Mucosa of descending colon (tissue), 3 donors: ENCODE measurements around the gene APOLD1. TPM values are rescaled to one million over a fixed set of nuclear protein-coding genes. Genes with fewer than 3 reads are reported as not detected.

Experiments used
- ATAC-seq: fragments of 200-7000 bp; cut with Tn5 transposase; one replicate; pipeline ENCODE4 v1.9.1; 2020; ENCODE audit warnings: mild to moderate bottlenecking, moderate library complexity
- DNase-seq, 3 donors: peaks; one replicate each; pipeline ENCODE4 v3.0.0-alpha.2; 2020
- H3K36me3 ChIP-seq: fragments of 200-600 bp; one replicate; pipeline ENCODE4 v1.8.0; 2021; ENCODE audit warnings: low read depth, mild to moderate bottlenecking
- H3K4me1 ChIP-seq: fragments of 200-600 bp; one replicate; pipeline ENCODE4 v1.8.0; 2021; ENCODE audit warnings: low read depth, mild to moderate bottlenecking
- H3K4me3 ChIP-seq: fragments of 200-600 bp; one replicate; pipeline ENCODE4 v1.8.0; 2021; ENCODE audit warnings: mild to moderate bottlenecking
- H3K9me3 ChIP-seq: fragments of 200-600 bp; one replicate; pipeline ENCODE4 v1.8.0; 2021; ENCODE audit warnings: mild to moderate bottlenecking
- intact Hi-C, 2 donors: fragments of 100-400 bp; cut with DNase I in 1 of 2; cut with micrococcal nuclease in 1 of 2; formaldehyde crosslinking; loops; one replicate each; pipeline versions ENCODE4 v1.11.0 to v1.11.1; 2022; cut with DNase I, micrococcal nuclease
- total RNA-seq, 3 donors: library from RNA; stranded (reverse); fragmentation: NEBNext Ultra II Directional in 2 of 3; extraction: Animal tissue kit (Norgen Biotek cat#: 25700) in 2 of 3; gene quantifications; one replicate each; pipeline versions ENCODE4 v1.2.1 to v1.2.4, GENCODE V29; 2021 to 2023
- TF ChIP-seq, protein P1 (sequence below): fragments of 200-600 bp; IDR thresholded peaks from one replicate; pipeline ENCODE4 v1.8.0; 2022; ENCODE audit warnings: antibody characterized with exemption, mild to moderate bottlenecking
- donor health status: DM: no; HTN: no; CAD: no; lungs with moderate emphysema.
- donor health status: DM: no; HTN: no; CAD: no.
- donor health status: DM: no; HTN: yes; CAD: no.

The APOLD1 gene
- total RNA-seq, 3 donors from 2014 or later = 0.93 to 12.9 (median 5.0) TPM

DNA sequence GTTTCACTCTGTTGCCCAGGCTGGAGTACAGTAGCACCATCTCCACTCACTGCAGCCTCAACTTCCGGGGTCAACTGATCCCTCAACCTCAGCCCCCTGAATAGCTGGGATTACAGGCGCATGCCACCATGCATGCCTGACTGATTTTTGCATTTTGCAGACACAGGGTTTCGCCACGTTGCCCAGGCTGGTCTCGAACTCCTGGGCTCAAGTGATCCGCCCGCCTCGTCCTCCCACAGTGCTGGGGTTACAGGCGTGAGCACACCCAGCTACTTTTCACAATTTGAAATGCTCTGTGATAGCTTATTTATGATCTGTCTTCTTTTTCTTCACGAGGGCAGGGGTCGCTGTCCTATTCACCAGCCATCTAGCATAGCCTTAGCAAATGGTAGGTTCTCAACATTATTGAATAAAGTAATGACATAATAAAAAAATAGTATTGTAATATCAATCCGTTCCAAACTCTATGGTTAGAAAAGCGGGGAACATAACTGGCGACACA is 27.2 kb downstream of the APOLD1 start:
- DNase-seq (no peak), ATAC-seq (no peak)
- H3K36me3 ChIP-seq = no peaks in the 10 kb centered on the region
- intact Hi-C loops = no loop called here
- TF ChIP-seq, protein P1, sequence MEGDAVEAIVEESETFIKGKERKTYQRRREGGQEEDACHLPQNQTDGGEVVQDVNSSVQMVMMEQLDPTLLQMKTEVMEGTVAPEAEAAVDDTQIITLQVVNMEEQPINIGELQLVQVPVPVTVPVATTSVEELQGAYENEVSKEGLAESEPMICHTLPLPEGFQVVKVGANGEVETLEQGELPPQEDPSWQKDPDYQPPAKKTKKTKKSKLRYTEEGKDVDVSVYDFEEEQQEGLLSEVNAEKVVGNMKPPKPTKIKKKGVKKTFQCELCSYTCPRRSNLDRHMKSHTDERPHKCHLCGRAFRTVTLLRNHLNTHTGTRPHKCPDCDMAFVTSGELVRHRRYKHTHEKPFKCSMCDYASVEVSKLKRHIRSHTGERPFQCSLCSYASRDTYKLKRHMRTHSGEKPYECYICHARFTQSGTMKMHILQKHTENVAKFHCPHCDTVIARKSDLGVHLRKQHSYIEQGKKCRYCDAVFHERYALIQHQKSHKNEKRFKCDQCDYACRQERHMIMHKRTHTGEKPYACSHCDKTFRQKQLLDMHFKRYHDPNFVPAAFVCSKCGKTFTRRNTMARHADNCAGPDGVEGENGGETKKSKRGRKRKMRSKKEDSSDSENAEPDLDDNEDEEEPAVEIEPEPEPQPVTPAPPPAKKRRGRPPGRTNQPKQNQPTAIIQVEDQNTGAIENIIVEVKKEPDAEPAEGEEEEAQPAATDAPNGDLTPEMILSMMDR = no peak
- peaks cover 22% of the 10 kb centered on the region for H3K4me1 ChIP-seq
- no peaks in the 10 kb centered on the region for H3K9me3 ChIP-seq
- H3K4me3 ChIP-seq = no peak overlapping the region

DNA sequence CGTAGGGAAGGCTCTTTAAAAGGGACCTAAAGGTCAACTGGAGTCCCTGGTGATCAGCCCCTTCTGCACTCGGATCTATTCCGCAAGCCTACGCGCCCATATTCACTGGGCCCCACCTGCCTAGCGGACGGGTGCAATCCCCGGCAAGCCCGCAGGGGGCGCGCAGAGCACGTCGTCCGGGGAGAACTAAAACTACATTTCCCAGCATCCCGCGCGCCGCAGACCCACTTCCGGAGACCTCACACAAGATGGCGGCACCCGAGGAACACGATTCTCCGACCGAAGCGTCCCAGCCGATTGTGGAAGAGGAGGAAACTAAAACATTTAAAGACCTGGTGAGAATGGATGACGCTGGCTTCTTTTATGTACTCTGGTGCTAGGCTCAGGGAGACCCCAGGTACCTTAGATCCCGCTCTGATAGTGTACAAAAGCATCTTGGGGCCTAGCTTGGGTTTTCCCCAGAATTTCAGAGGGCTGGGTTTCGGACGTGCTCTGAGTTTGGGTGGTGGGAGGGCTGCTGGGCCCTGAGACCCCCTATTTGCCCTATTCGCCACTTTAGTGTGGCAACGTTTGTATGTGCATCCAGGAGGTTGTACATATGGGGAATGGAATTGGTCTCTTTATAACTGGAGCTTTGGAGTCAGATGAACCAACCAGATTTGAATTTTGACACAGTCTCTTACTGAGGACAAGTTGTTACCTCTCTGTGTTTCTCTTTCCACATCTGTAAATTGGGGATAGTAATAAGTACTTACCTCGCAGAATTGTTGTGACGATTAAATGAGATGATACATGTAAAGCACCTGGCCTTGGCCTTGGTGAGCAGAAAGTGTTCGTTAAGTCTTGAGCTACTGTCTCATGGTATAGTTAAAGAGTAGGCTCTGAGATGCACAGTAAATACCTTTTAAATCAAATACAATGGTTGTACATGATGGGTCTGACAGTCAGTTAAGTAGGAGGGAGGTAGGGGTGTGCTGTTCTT is 28.0 kb downstream of the APOLD1 start, which contains the start of gene DDX47:
Gene DDX47, plus strand, starts transcription at position 227 of the 982 bp plus-strand sequence. Its CDS starts 22 bp downstream, at position 249.
- H3K36me3 ChIP-seq = no peaks in the 10 kb centered on the region
- H3K4me3 ChIP-seq = peak within 1 kb of the TSS; percentile 25
- TF ChIP-seq, protein P1 = peak; percentile 96
- ATAC-seq = peak; percentile 99
- intact Hi-C loops = no loop called here
- no peaks in the 10 kb centered on the region for H3K9me3 ChIP-seq
- H3K4me1 ChIP-seq = peaks cover 19% of the 10 kb centered on the region
- peak; percentile 97 to 100 (median 99) for DNase-seq

DNA sequence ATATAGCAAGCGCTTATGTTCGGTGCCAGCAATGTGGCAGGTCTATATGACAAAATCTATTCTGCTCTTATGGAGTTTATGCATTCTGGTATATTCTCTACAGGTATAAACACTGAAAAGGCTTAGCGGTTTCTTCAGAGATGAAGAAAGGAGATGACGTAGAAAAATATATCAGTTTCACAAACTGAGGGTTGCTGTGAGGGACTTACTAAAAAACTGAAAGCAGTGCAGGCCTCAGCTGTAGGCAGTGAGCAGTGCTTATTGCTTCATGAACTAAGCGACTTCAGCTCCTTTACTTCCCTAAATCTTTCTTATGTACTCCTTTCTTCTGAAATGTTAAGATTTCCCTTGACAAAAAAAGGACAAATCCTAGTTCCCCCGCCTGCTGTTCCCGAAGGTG is 32.2 kb downstream of the APOLD1 start:
- no peak for ATAC-seq
- DNase-seq = no peak
- intact Hi-C loops = no loop called here
- Histone ChIP-seq H3K9me3 (no peaks in the 10 kb centered on the region), H3K4me3 (no peak overlapping the region), H3K36me3 (peaks cover 4% of the 10 kb centered on the region), H3K4me1 (peaks cover 19% of the 10 kb centered on the region)
- TF ChIP-seq, protein P1 = no peak

DNA sequence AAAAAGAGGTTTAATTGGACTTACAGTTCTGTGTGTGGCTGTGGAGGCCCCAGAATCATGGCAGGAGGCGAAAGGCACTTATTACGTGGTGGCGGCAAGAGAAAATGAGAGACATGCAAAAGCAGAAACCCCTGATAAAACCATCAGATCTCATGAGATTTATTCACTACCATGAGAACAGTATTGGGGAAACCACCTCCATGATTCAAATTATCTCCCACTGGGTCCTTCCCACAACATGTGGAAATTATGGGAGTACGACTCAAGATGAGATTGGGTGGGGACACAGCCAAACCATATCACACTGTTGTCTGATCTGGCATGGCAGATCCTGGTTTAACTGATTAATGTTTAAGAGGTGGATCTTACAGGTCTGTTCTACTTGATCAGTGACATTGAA is 33.2 kb downstream of the APOLD1 start:
- no peaks in the 10 kb centered on the region for H3K9me3 ChIP-seq
- ATAC-seq (no peak), DNase-seq (no peak)
- TF ChIP-seq, protein P1 = no peak
- intact Hi-C loops = no loop called here
- H3K4me3 ChIP-seq = no peak overlapping the region
- peaks cover 10% of the 10 kb centered on the region for H3K36me3 ChIP-seq
- H3K4me1 ChIP-seq = peaks cover 19% of the 10 kb centered on the region

DNA sequence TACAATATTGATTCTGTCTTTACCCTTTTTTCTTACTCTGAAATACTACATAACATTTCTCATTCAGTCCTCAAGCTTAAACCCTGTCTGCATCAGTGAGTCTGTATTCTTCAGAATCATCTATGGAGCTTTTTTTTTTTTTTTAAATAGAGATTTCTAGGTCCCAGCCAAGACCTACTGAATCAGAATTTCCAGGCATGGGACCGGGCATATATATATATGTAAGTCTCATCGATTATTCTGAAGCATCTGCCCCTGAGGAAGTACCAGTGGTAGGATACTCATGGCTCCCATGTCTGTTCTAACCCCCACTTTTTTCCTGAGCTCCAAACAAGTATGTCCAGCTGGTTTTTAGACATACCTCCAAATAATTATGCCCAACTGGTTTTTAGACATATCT is 33.8 kb downstream of the APOLD1 start:
- no peak for ATAC-seq
- Histone ChIP-seq H3K4me3 (no peak overlapping the region), H3K4me1 (peaks cover 15% of the 10 kb centered on the region), H3K36me3 (peaks cover 10% of the 10 kb centered on the region), H3K9me3 (no peaks in the 10 kb centered on the region)
- DNase-seq = no peak
- TF ChIP-seq, protein P1 = no peak
- intact Hi-C loops = no loop called here
